Gastroesophageal sphincter (tissue), 4 donors: ENCODE measurements around the gene SIRPA. TPM values are rescaled to one million over a fixed set of nuclear protein-coding genes. Genes with fewer than 3 reads are reported as not detected.

Source experiments
- ATAC-seq: fragments of 150-250 bp; one replicate; pipeline ENCODE4 v1.9.1; 2016; ENCODE audit warnings: mild to moderate bottlenecking, moderate library complexity
- H3K27ac ChIP-seq, 4 donors: fragments of 200-600 bp; sonication (generic) in 3 of 4; 1 replicate in 3 of 4; 2 replicates in 1 of 4; pipeline ENCODE4 v1.5.1; 2016 to 2019
- H3K27me3 ChIP-seq: fragments of 200-600 bp; sonication (generic); one replicate; pipeline ENCODE4 v1.5.1; 2019
- H3K36me3 ChIP-seq, 2 donors: fragments of 200-600 bp; sonication (generic); one replicate each; pipeline ENCODE4 v1.5.1; 2019; ENCODE audit warnings: control low read depth in 1 of 2
- H3K4me1 ChIP-seq, 3 donors: fragments of 200-600 bp; sonication (generic); 1 replicate in 2 of 3; 2 replicates in 1 of 3; pipeline ENCODE4 v1.5.1; 2016 to 2019; ENCODE audit warnings: control low read depth in 2 of 3
- H3K4me3 ChIP-seq, 2 donors: fragments of 200-600 bp; sonication (generic); one replicate each; pipeline ENCODE4 v1.5.1; 2019; ENCODE audit warnings: mild to moderate bottlenecking in 1 of 2, moderate library complexity in 1 of 2
- H3K9me3 ChIP-seq, 3 donors: fragments of 200-600 bp; sonication (generic); one replicate each; pipeline ENCODE4 v1.5.1; 2017 to 2019; ENCODE audit warnings: control low read depth in 2 of 3
- EP300 ChIP-seq: sonication (generic); formaldehyde crosslinking; IDR thresholded peaks from one replicate; pipeline ENCODE4 v1.6.1; 2017; ENCODE audit warnings: antibody characterized with exemption, mild to moderate bottlenecking
- POLR2A ChIP-seq, 2 donors: fragments of 450-650 bp; IDR thresholded peaks; one replicate each; pipeline ENCODE4 v1.6.1; 2017; ENCODE audit warnings: antibody characterized with exemption in 2 of 2, mild to moderate bottlenecking in 2 of 2, moderate library complexity in 1 of 2
- POLR2AphosphoS5 ChIP-seq: sonication (generic); formaldehyde crosslinking; IDR thresholded peaks from one replicate; pipeline ENCODE4 v1.6.1; 2017; ENCODE audit warnings: antibody characterized with exemption
- WGBS, 2 donors: methylation state at CpG; one replicate each; pipeline ENCODE4 v1.1.5; 2018; ENCODE audit warnings: low coverage in 1 of 2; 5-methylcytosine and 5-hydroxymethylcytosine counted together
- total RNA-seq, 4 donors: library from RNA; depleted of rRNA; stranded (reverse); fragments of >200 nt; gene quantifications; one replicate each; pipeline ENCODE4 v1.1.0, GENCODE V29; 2016
- TF ChIP-seq, protein P1 (sequence below), 4 experiments: fragments of 200-600 bp in 2 of 4; fragments of 450-650 bp in 2 of 4; sonication (generic) in 1 of 4; IDR thresholded peaks; one replicate each; pipeline ENCODE4 v1.5.1; 2017 to 2019; ENCODE audit warnings: antibody characterized with exemption in 4 of 4, mild to moderate bottlenecking in 2 of 4, moderate library complexity in 2 of 4

Gene SIRPA
- total RNA-seq, 4 donors from 2014 or later = 11.7 to 31.7 (median 27.4) TPM

- no peak overlapping the region for H3K27ac ChIP-seq
- TF ChIP-seq POLR2A (IDR thresholded peaks at IDR 0.05) (no peak), EP300 (no peak), POLR2AphosphoS5 (no peak)
- TF ChIP-seq, protein P1, sequence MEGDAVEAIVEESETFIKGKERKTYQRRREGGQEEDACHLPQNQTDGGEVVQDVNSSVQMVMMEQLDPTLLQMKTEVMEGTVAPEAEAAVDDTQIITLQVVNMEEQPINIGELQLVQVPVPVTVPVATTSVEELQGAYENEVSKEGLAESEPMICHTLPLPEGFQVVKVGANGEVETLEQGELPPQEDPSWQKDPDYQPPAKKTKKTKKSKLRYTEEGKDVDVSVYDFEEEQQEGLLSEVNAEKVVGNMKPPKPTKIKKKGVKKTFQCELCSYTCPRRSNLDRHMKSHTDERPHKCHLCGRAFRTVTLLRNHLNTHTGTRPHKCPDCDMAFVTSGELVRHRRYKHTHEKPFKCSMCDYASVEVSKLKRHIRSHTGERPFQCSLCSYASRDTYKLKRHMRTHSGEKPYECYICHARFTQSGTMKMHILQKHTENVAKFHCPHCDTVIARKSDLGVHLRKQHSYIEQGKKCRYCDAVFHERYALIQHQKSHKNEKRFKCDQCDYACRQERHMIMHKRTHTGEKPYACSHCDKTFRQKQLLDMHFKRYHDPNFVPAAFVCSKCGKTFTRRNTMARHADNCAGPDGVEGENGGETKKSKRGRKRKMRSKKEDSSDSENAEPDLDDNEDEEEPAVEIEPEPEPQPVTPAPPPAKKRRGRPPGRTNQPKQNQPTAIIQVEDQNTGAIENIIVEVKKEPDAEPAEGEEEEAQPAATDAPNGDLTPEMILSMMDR (IDR thresholded peaks at IDR 0.05) = no peak
- H3K27me3 ChIP-seq = peaks cover 40% of the 10 kb centered on the region
- no peaks in the 10 kb centered on the region for H3K36me3 ChIP-seq
- 37 to 45% methylated on average over 4 to 8 of the region's 8 CpGs for WGBS, 2 donors
- no peaks in the 10 kb centered on the region for H3K9me3 ChIP-seq
- no peaks in the 10 kb centered on the region for H3K4me1 ChIP-seq
- no peak overlapping the region for H3K4me3 ChIP-seq
- no peak for ATAC-seq
Measured at GRCh38 chr20:1955217-1955616, 60.0 kb downstream of the SIRPA start.

DNA sequence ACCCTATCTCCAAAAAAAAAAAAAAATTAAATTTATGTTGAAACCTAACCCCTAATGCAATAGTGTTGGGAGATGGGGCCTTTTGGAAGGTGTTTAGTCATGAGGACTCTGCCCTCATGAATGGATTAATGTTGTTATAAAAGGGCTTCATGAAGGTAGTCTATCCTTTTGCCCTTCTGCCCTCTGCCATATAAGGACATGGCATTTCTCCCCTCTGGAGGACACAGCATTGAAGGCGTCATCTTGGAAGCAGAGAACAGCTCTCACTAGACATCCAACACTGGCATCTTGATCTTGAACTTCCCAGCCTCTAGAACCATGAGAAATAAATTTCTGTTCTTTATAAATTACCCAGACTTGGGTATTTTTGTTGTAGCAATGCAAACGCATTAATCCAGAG, 63.2 kb downstream of the SIRPA start:
- Histone ChIP-seq H3K9me3 (no peaks in the 10 kb centered on the region), H3K4me1 (no peaks in the 10 kb centered on the region), H3K4me3 (no peak overlapping the region), H3K27me3 (peaks cover 63% of the 10 kb centered on the region), H3K36me3 (no peaks in the 10 kb centered on the region), H3K27ac (no peak overlapping the region)
- 67 to 86% methylated on average over 1 of the region's 2 CpGs for WGBS, 2 donors
- no peak for ATAC-seq
- no peak for TF ChIP-seq EP300

DNA sequence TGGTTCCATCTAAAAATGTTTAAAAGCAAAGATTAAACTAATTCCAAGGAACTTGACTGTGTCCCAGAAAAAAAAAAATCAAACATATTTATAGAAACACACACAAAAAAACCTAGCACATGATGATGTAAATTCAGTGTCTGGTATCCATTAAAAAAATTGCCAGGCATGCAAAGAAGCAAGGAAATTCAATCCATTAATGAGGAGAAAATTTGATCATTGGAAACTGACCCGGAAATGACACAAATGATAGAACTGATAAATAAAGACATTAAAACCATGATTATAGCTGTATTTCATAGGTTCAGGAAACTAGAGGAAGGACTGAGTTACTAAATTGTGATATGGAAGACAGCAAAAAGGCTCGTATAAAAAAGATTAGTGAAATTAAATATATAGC, 63.9 kb downstream of the SIRPA start:
- no peak overlapping the region for H3K4me3 ChIP-seq
- no peak for ATAC-seq
- no peaks in the 10 kb centered on the region for H3K9me3 ChIP-seq
- no peaks in the 10 kb centered on the region for H3K4me1 ChIP-seq
- 49 to 62% methylated on average over 2 of the region's 2 CpGs for WGBS, 2 donors
- H3K27me3 ChIP-seq = peaks cover 71% of the 10 kb centered on the region
- TF ChIP-seq POLR2A (IDR thresholded peaks at IDR 0.05) (no peak), EP300 (no peak), POLR2AphosphoS5 (no peak)
- TF ChIP-seq, protein P1 (IDR thresholded peaks at IDR 0.05) = no peak
- no peaks in the 10 kb centered on the region for H3K36me3 ChIP-seq
- H3K27ac ChIP-seq = no peak overlapping the region

DNA sequence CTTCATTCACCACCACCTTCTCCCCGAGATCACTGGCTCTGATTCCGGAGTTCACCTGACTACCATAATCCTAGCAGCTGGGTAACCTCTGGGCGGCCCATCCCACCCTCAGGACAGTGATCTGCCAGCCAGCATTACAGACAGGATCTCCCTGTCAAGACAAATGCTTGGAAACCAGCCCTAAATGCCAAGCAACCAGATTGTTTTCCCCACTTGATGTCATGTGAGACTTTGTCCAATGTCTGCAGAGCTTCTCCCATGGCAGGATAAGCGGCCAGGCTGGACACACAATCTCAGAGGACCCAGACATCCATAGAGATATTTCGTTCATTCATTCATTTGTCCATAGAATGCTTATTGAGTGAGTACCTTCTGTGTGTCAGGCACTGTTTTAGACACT, 66.2 kb downstream of the SIRPA start:
- Histone ChIP-seq H3K9me3 (no peaks in the 10 kb centered on the region), H3K4me3 (no peak overlapping the region), H3K27ac (no peak overlapping the region), H3K36me3 (no peaks in the 10 kb centered on the region), H3K4me1 (peaks cover 0 to 11% (median 0%) of the 10 kb centered on the region in 3 donors), H3K27me3 (peaks cover 70% of the 10 kb centered on the region)
- ATAC-seq = no peak
- TF ChIP-seq, protein P1 (IDR thresholded peaks at IDR 0.05) = no peak
- TF ChIP-seq POLR2A (IDR thresholded peaks at IDR 0.05) (no peak), EP300 (no peak), POLR2AphosphoS5 (no peak)
- 69% methylated on average over 5 of the region's 5 CpGs; no CpG with 5 or more reads in 1 of the 2 donors for WGBS, 2 donors

DNA sequence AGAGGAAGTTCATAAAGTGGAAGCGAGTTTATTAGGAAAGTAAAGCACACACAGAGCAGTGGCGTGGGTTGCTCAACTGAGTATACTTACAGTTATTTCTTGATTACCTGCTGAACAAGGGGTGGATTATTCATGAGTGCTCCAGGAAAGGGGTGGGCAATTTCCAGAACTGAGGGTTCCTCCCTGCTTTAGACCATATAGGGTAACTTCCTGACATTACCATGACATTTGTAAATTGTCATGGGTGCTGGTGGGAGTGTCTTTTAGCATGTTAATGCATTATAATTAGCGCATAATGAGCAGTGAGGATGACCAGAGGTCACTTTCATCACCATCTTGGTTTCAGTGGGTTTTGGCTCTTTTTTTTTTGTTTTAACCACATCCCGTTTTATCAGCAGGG, 68.9 kb downstream of the SIRPA start:
- no peaks in the 10 kb centered on the region for H3K36me3 ChIP-seq
- H3K9me3 ChIP-seq = no peaks in the 10 kb centered on the region
- no peak overlapping the region for H3K4me3 ChIP-seq
- no peak overlapping the region for H3K27ac ChIP-seq
- peaks cover 0 to 11% (median 0%) of the 10 kb centered on the region in 3 donors for H3K4me1 ChIP-seq
- TF ChIP-seq POLR2A (IDR thresholded peaks at IDR 0.05) = no peak
- TF ChIP-seq POLR2AphosphoS5 = no peak
- no peak for TF ChIP-seq EP300
- TF ChIP-seq, protein P1 (IDR thresholded peaks at IDR 0.05) = no peak
- peaks cover 49% of the 10 kb centered on the region for H3K27me3 ChIP-seq
- ATAC-seq = no peak
- WGBS, 2 donors = 60 to 63% methylated on average over 4 of the region's 4 CpGs
